Fibroblast of mammary gland (primary cell): Measurements from ENCODE around the gene USP37.
A peak's percentile ranks its signal among the peaks of the same experiment; 100 is the strongest.
"Not testable (repeated sequence)": the region's sequence is repeated elsewhere in the genome, so short reads cannot be mapped to it uniquely, and the experiment has no call there.

Experiments used
- DNase-seq: peaks from one replicate; pipeline ENCODE4 v3.0.0-alpha.2; 2010; ENCODE audit warnings: low read depth
- H3K4me3 ChIP-seq: 2 replicates; pipeline ENCODE4 v1.5.1; 2011; ENCODE audit warnings: low read depth, mild to moderate bottlenecking, low read length, moderate library complexity; ENCODE audit not compliant: control insufficient read depth
- CTCF ChIP-seq: conservative IDR thresholded peaks from 2 replicates; pipeline ENCODE4 v1.5.1; 2011; ENCODE audit warnings: low read depth, low read length, inconsistent platforms; ENCODE audit not compliant: control insufficient read depth, insufficient read depth

USP37 gene

GRCh38 chr2:218536804-218537494, 31.2 kb downstream of the USP37 start:
- no peak for TF ChIP-seq CTCF
- H3K4me3 ChIP-seq, result no peak overlapping the region
- peak; percentile 17 for DNase-seq

GRCh38 chr2:218529990-218530389, 38.2 kb downstream of the USP37 start:
- no peak for DNase-seq
- no peak for TF ChIP-seq CTCF
- no peak overlapping the region for H3K4me3 ChIP-seq

- H3K4me3 ChIP-seq, DNase-seq: not testable (repeated sequence)
These were observed 39.7 kb downstream of the USP37 start for GRCh38 chr2:218528409-218528808.

GRCh38 chr2:218523651-218524050, 44.5 kb downstream of the USP37 start:
- no peak overlapping the region for H3K4me3 ChIP-seq
- DNase-seq, result no peak
- TF ChIP-seq CTCF, result no peak

- DNase-seq, result no peak
- TF ChIP-seq CTCF, result no peak
- no peak overlapping the region for H3K4me3 ChIP-seq
These were observed 49.3 kb downstream of the USP37 start for GRCh38 chr2:218518876-218519275.

GRCh38 chr2:218517434-218518206, 50.5 kb downstream of the USP37 start:
- no peak for TF ChIP-seq CTCF
- peak; percentile 59 for DNase-seq
- H3K4me3 ChIP-seq, result no peak overlapping the region

GRCh38 chr2:218516614-218517013, 51.5 kb downstream of the USP37 start:
- peak; percentile 17 for DNase-seq
- TF ChIP-seq CTCF, result peak; percentile 47
- H3K4me3 ChIP-seq, result no peak overlapping the region
